ENCODE data around the gene CD276.

- TF ChIP-seq CTCF (IDR thresholded peaks at IDR 0.05) (no peak), POLR2A (IDR thresholded peaks at IDR 0.05; ENCODE audit: low read depth) (no peak)
These were observed 32.2 kb downstream of the CD276 start for GRCh38 chr15:73716417-73716816.

Measured in esophagus muscularis mucosa (tissue), 3 donors.